NCI-H1417 (cell line): ENCODE results near the gene FLRT2.
A peak's percentile ranks its signal among the peaks of the same experiment; 100 is the strongest.

ENCODE experiments used
- DNase-seq, 3 experiments: peaks; one replicate each; lab custom pipeline; 2025; lab: John Stamatoyannopoulos, UW

FLRT2 gene

GRCh38 chr14:85529803-85530574 is at the start of gene FLRT2:
FLRT2 (plus strand) TSS chr14:85530144; CDS start chr14:85621515, 91,371 bp downstream.
- DNase-seq = no peak

- DNase-seq = no peak
Observed at GRCh38 chr14:85481471-85481870, 48.5 kb upstream of the FLRT2 start.

- no peak for DNase-seq
Observed at GRCh38 chr14:85482552-85482951, 47.4 kb upstream of the FLRT2 start.

GRCh38 chr14:85483037-85483436 is 46.9 kb upstream of the FLRT2 start:
- DNase-seq = no peak

- DNase-seq = no peak
Observed at GRCh38 chr14:85483652-85484051, 46.3 kb upstream of the FLRT2 start.

- no peak for DNase-seq
Observed at GRCh38 chr14:85487215-85487614, 42.7 kb upstream of the FLRT2 start.

GRCh38 chr14:85501751-85502150 is 28.2 kb upstream of the FLRT2 start:
- DNase-seq = peak in 2 of 3 experiments; percentile 46 to 77

GRCh38 chr14:85508863-85509262 is 21.1 kb upstream of the FLRT2 start:
- DNase-seq = no peak

- DNase-seq = no peak
Observed at GRCh38 chr14:85512451-85512850, 17.5 kb upstream of the FLRT2 start.

- DNase-seq = no peak
Observed at GRCh38 chr14:85514487-85514886, 15.5 kb upstream of the FLRT2 start.

GRCh38 chr14:85516239-85517113 is 13.5 kb upstream of the FLRT2 start:
- no peak for DNase-seq

GRCh38 chr14:85517114-85517688 is 12.7 kb upstream of the FLRT2 start:
- no peak for DNase-seq

GRCh38 chr14:85519661-85520305 is 10.2 kb upstream of the FLRT2 start:
- peak; percentile 20 to 75 (median 32) for DNase-seq

- DNase-seq = no peak
Observed at GRCh38 chr14:85520581-85520980, 9.4 kb upstream of the FLRT2 start.

GRCh38 chr14:85523624-85524023 is 6.3 kb upstream of the FLRT2 start:
- DNase-seq = no peak

GRCh38 chr14:85527006-85527405 is 2.9 kb upstream of the FLRT2 start:
- DNase-seq = no peak

- no peak for DNase-seq
Observed at GRCh38 chr14:85527445-85528035, 2.4 kb upstream of the FLRT2 start.

- peak; percentile 14 to 68 (median 45) for DNase-seq
Observed at GRCh38 chr14:85528080-85528896, 1.7 kb upstream of the FLRT2 start.

GRCh38 chr14:85528897-85529631 is 880 bp upstream of the FLRT2 start:
- DNase-seq = no peak

- DNase-seq = peak in 1 of 3 experiments; percentile 43
Observed at GRCh38 chr14:85530626-85531025, 682 bp downstream of the FLRT2 start.
